Spleen (tissue), 11 donors: ENCODE results near the gene IQSEC1. TPM values are rescaled to one million over a fixed set of nuclear protein-coding genes. Genes with fewer than 3 reads are reported as not detected.
A peak's percentile ranks its signal among the peaks of the same experiment; 100 is the strongest.

Source experiments
- DNase-seq: peaks from one replicate; pipeline ENCODE4 v3.0.0-alpha.2; 2020
- H3K27ac ChIP-seq, 8 donors: fragments of 200-600 bp; sonication (generic) in 7 of 8; 1 replicate in 4 of 8; 2 replicates in 4 of 8; pipeline versions ENCODE4 v1.5.0 to v1.8.0; 2016 to 2021; ENCODE audit warnings: inconsistent platforms in 4 of 8, mild to moderate bottlenecking in 4 of 8, moderate library complexity in 1 of 8
- H3K27me3 ChIP-seq, 7 donors: fragments of 200-600 bp; sonication (generic) in 6 of 7; replicated peaks in 1 of 7; 1 replicate in 4 of 7; 2 replicates in 3 of 7; pipeline versions ENCODE4 v1.5.0 to v1.8.0; 2016 to 2021; ENCODE audit warnings: inconsistent platforms in 3 of 7, mild to moderate bottlenecking in 1 of 7
- H3K36me3 ChIP-seq, 6 donors: fragments of 200-600 bp; sonication (generic) in 5 of 6; 1 replicate in 4 of 6; 2 replicates in 2 of 6; pipeline versions ENCODE4 v1.5.0 to v1.8.0; 2016 to 2021; ENCODE audit warnings: inconsistent platforms in 2 of 6
- H3K4me1 ChIP-seq, 6 donors: fragments of 200-600 bp; sonication (generic) in 5 of 6; 1 replicate in 3 of 6; 2 replicates in 3 of 6; pipeline versions ENCODE4 v1.5.0 to v1.8.0; 2016 to 2021; ENCODE audit warnings: inconsistent platforms in 3 of 6
- H3K4me3 ChIP-seq, 8 donors: fragments of 200-600 bp; sonication (generic) in 7 of 8; 1 replicate in 4 of 8; 2 replicates in 4 of 8; pipeline versions ENCODE4 v1.5.0 to v1.8.0; 2016 to 2021; ENCODE audit warnings: inconsistent platforms in 4 of 8, mild to moderate bottlenecking in 4 of 8, moderate library complexity in 2 of 8
- H3K9me3 ChIP-seq, 8 donors: fragments of 200-600 bp; sonication (generic) in 7 of 8; 1 replicate in 4 of 8; 2 replicates in 4 of 8; pipeline versions ENCODE4 v1.5.0 to v1.8.0; 2016 to 2021; ENCODE audit warnings: inconsistent platforms in 4 of 8
- POLR2A ChIP-seq, 3 donors: fragments of 450-650 bp; IDR thresholded peaks; one replicate each; pipeline ENCODE4 v1.5.1; 2017; ENCODE audit warnings: antibody characterized with exemption in 3 of 3, mild to moderate bottlenecking in 1 of 3
- POLR2AphosphoS5 ChIP-seq, 3 donors: sonication (generic); formaldehyde crosslinking; IDR thresholded peaks; one replicate each; pipeline ENCODE4 v1.5.1; 2017; ENCODE audit warnings: antibody characterized with exemption in 3 of 3
- WGBS, 5 donors: extraction: QIAGEN DNeasy Blood & Tissue Kit in 3 of 5; methylation state at CpG; one replicate each; pipeline versions ENCODE4 v1.1.5 to v1.1.7; 2013 to 2018; 5-methylcytosine and 5-hydroxymethylcytosine counted together
- intact Hi-C: fragments of 100-400 bp; cut with DNase I; formaldehyde crosslinking; loops from one replicate; pipeline ENCODE4 v1.15.0; 2023; ENCODE audit warnings: low total_unique reads
- polyA plus RNA-seq, 3 donors: library from polyadenylated mRNA; stranded (reverse); fragments of 200-250 nt; gene quantifications; one replicate each; pipeline ENCODE4 v1.2.1, GENCODE V29; 2013
- total RNA-seq, 7 donors: library from RNA; depleted of rRNA in 3 of 7; stranded (reverse); fragments of >200 nt in 3 of 7; fragmentation: NEBNext Ultra II Directional in 4 of 7; extraction: Animal tissue kit (Norgen Biotek cat#: 25700) in 4 of 7; gene quantifications; one replicate each; pipeline versions ENCODE4 v1.1.0 to v1.2.1, GENCODE V29; 2016 to 2021
- TF ChIP-seq, protein P1 (sequence below), 11 experiments: fragments of 200-600 bp in 7 of 11; fragments of 450-650 bp in 4 of 11; sonication (generic) in 4 of 11; IDR thresholded peaks in 8 of 11; conservative IDR thresholded peaks in 3 of 11; 1 replicate in 7 of 11; 2 replicates in 4 of 11; pipeline versions ENCODE4 v1.4.0 to v1.8.0; 2016 to 2021; ENCODE audit warnings: antibody characterized with exemption in 11 of 11, inconsistent platforms in 4 of 11, mild to moderate bottlenecking in 1 of 11
- donor health status: healthy with polysubstance abuse.
- donor health status: DM: no; HTN: no; CAD: no; lungs with moderate emphysema.
- donor health status: DM: no; HTN: no; CAD: no.
- donor health status: Bipolar disorder and iron deficiency.
- donor health status: healthy.
- donor health status: DM: no; HTN: no; CAD: no.
- donor health status: DM: yes; HTN: yes; CAD: no.

The IQSEC1 gene
- total and polyA plus RNA-seq, 10 donors: 23.0 to 170 (median 116) TPM

- peak overlapping the region in 1 of 8 donors; percentile 36 for H3K27ac ChIP-seq
- no peaks in the 10 kb centered on the region for H3K9me3 ChIP-seq
- peaks cover 3 to 100% (median 93%) of the 10 kb centered on the region in 6 donors for H3K36me3 ChIP-seq
- WGBS, 5 donors: 79 to 91% (median 89%) methylated on average over 7 to 10 of the region's 10 CpGs
- intact Hi-C loops: no loop called here
- peak in 1 of 3 donors; percentile 51 for TF ChIP-seq POLR2AphosphoS5 (IDR thresholded peaks at IDR 0.05)
- no peak for TF ChIP-seq POLR2A (IDR thresholded peaks at IDR 0.05)
- TF ChIP-seq, protein P1, sequence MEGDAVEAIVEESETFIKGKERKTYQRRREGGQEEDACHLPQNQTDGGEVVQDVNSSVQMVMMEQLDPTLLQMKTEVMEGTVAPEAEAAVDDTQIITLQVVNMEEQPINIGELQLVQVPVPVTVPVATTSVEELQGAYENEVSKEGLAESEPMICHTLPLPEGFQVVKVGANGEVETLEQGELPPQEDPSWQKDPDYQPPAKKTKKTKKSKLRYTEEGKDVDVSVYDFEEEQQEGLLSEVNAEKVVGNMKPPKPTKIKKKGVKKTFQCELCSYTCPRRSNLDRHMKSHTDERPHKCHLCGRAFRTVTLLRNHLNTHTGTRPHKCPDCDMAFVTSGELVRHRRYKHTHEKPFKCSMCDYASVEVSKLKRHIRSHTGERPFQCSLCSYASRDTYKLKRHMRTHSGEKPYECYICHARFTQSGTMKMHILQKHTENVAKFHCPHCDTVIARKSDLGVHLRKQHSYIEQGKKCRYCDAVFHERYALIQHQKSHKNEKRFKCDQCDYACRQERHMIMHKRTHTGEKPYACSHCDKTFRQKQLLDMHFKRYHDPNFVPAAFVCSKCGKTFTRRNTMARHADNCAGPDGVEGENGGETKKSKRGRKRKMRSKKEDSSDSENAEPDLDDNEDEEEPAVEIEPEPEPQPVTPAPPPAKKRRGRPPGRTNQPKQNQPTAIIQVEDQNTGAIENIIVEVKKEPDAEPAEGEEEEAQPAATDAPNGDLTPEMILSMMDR (IDR thresholded peaks at IDR 0.05 in 8 of 11, conservative IDR thresholded peaks at IDR 0.05 in 3 of 11): no peak
- no peaks in the 10 kb centered on the region for H3K27me3 ChIP-seq
- DNase-seq: no peak
- peaks cover 5 to 84% (median 38%) of the 10 kb centered on the region in 6 donors for H3K4me1 ChIP-seq
- H3K4me3 ChIP-seq: no peak overlapping the region
These were observed 154.0 kb downstream of the IQSEC1 start for GRCh38 chr3:12919205-12919604.

DNA sequence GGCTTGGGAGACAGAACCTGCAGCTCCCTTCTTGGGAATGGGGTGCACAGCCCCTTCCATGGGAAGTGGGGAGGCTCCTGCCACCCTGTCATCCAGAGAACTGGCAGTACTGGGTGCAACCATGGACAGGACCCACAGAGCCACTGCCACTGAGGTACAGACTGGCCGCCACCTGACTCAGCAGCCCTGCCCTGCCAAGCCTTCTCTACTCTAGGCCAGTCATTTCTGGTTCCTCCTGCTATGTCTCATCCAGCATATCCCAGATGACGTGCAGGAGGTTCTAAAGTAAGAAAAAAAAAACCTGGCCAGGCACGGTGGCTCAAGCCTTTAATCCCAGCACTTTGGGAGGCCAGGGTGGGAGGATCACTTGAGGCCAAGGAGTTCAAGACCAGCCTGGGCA is 155.0 kb downstream of the IQSEC1 start:
- TF ChIP-seq POLR2AphosphoS5 (IDR thresholded peaks at IDR 0.05): peak in 1 of 3 donors; percentile 4
- TF ChIP-seq, protein P1 (IDR thresholded peaks at IDR 0.05 in 8 of 11, conservative IDR thresholded peaks at IDR 0.05 in 3 of 11): no peak
- 84 to 96% (median 91%) methylated on average over 3 of the region's 3 CpGs for WGBS, 5 donors
- peaks cover 3 to 100% (median 93%) of the 10 kb centered on the region in 6 donors for H3K36me3 ChIP-seq
- H3K27me3 ChIP-seq: no peaks in the 10 kb centered on the region
- peaks cover 0 to 74% (median 28%) of the 10 kb centered on the region in 6 donors for H3K4me1 ChIP-seq
- no peak overlapping the region for H3K4me3 ChIP-seq
- H3K27ac ChIP-seq: no peak overlapping the region
- no peaks in the 10 kb centered on the region for H3K9me3 ChIP-seq
- intact Hi-C loops: no loop called here
- no peak for DNase-seq

GRCh38 chr3:12916159-12916558 is 157.1 kb downstream of the IQSEC1 start:
- TF ChIP-seq POLR2A (IDR thresholded peaks at IDR 0.05) (no peak), POLR2AphosphoS5 (IDR thresholded peaks at IDR 0.05) (peak; percentile 49 to 80 (median 66))
- TF ChIP-seq, protein P1 (IDR thresholded peaks at IDR 0.05 in 8 of 11, conservative IDR thresholded peaks at IDR 0.05 in 3 of 11): no peak
- intact Hi-C loops: no loop called here
- Histone ChIP-seq H3K4me1 (peaks cover 0 to 62% (median 24%) of the 10 kb centered on the region in 6 donors), H3K9me3 (no peaks in the 10 kb centered on the region), H3K27me3 (no peaks in the 10 kb centered on the region), H3K36me3 (peaks cover 7 to 100% (median 93%) of the 10 kb centered on the region in 6 donors), H3K27ac (peak overlapping the region in 3 of 8 donors; percentile 26 to 65 (median 43)), H3K4me3 (no peak overlapping the region)
- peak; percentile 88 for DNase-seq
- 26 to 52% (median 34%) methylated on average over 7 to 9 of the region's 9 CpGs for WGBS, 5 donors

DNA sequence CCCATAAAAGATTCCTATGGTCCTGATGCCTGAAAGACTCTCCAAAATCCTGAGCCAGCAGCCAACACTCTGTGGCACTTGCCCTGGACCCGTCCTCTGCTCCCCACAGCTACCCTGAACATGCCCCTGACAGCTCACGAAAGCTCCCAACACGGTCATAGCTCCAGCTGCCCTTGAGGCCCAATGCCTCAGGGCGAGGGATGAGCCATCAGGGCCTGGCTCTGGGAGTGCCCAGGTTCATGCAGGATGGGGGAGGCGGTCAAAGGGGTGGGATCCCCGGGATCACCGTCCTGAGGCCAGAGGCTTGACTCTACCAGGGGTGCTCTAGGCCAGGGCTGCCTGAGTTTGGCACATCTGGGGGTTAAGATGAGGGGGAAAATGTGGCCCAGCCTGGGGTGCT is 159.1 kb downstream of the IQSEC1 start:
- Histone ChIP-seq H3K4me3 (no peak overlapping the region), H3K36me3 (peaks cover 14 to 100% (median 93%) of the 10 kb centered on the region in 6 donors), H3K9me3 (no peaks in the 10 kb centered on the region), H3K27me3 (no peaks in the 10 kb centered on the region), H3K4me1 (peaks cover 0 to 43% (median 13%) of the 10 kb centered on the region in 6 donors), H3K27ac (no peak overlapping the region)
- 91 to 96% (median 93%) methylated on average over 6 to 7 of the region's 7 CpGs for WGBS, 5 donors
- no peak for DNase-seq
- intact Hi-C loops: no loop called here
- no peak for TF ChIP-seq POLR2A (IDR thresholded peaks at IDR 0.05)
- TF ChIP-seq POLR2AphosphoS5 (IDR thresholded peaks at IDR 0.05): peak in 1 of 3 donors; percentile 40
- TF ChIP-seq, protein P1 (IDR thresholded peaks at IDR 0.05 in 8 of 11, conservative IDR thresholded peaks at IDR 0.05 in 3 of 11): no peak
